ENCODE measurements around the gene HCAR2. TPM values are rescaled to one million over a fixed set of nuclear protein-coding genes. Genes with fewer than 3 reads are reported as not detected.

The HCAR2 gene
- total and polyA plus RNA-seq, 2 of the 13 experiments (the other 11 are each of a cell fraction or from before 2014, with no cell fraction given), result 0.09 to 5.6 TPM

- TF ChIP-seq ATAD3A (CRISPR knock-in tag; IDR thresholded peaks at IDR 0.05) (no peak), CENPT (CRISPR knock-in tag; IDR thresholded peaks at IDR 0.05; ENCODE audit: low read depth) (no peak), ZNF549 (CRISPR knock-in tag; IDR thresholded peaks at IDR 0.05) (no peak), AGO2 (optimal IDR thresholded peaks at IDR 0.05; ENCODE audit: low read depth, low read length) (no peak), ZBTB8A (CRISPR knock-in tag; IDR thresholded peaks at IDR 0.05; ENCODE audit: borderline replicate concordance, low read depth) (no peak), YEATS2 (CRISPR knock-in tag; IDR thresholded peaks at IDR 0.05; ENCODE audit: borderline replicate concordance) (no peak), ZXDC (CRISPR knock-in tag; IDR thresholded peaks at IDR 0.05) (no peak), HMG20A (CRISPR knock-in tag; IDR thresholded peaks at IDR 0.05; ENCODE audit: borderline replicate concordance) (0 out of 2 replicates have a peak, but pooled peaks have one; percentile 61), THYN1 (CRISPR knock-in tag; IDR thresholded peaks at IDR 0.05; ENCODE audit: borderline replicate concordance, low read depth) (no peak), U2AF2 (IDR thresholded peaks at IDR 0.05; ENCODE audit: low read depth, low read length) (no peak), JDP2 (CRISPR knock-in tag; IDR thresholded peaks at IDR 0.05; ENCODE audit: borderline replicate concordance) (no peak), PBX2 (CRISPR knock-in tag; IDR thresholded peaks at IDR 0.05) (no peak), PHF8 (CRISPR knock-in tag; IDR thresholded peaks at IDR 0.05) (no peak), ZFYVE20 (CRISPR knock-in tag; IDR thresholded peaks at IDR 0.05; ENCODE audit: borderline replicate concordance, low read depth) (no peak), PAF1 (CRISPR knock-in tag; IDR thresholded peaks at IDR 0.05) (no peak), ZC3H13 (CRISPR knock-in tag; IDR thresholded peaks at IDR 0.05) (no peak), ZSCAN31 (CRISPR knock-in tag; IDR thresholded peaks at IDR 0.05; ENCODE audit: low read depth) (no peak), ZSCAN25 (CRISPR knock-in tag; IDR thresholded peaks at IDR 0.05) (no peak)
- TF ChIP-seq, protein P1, sequence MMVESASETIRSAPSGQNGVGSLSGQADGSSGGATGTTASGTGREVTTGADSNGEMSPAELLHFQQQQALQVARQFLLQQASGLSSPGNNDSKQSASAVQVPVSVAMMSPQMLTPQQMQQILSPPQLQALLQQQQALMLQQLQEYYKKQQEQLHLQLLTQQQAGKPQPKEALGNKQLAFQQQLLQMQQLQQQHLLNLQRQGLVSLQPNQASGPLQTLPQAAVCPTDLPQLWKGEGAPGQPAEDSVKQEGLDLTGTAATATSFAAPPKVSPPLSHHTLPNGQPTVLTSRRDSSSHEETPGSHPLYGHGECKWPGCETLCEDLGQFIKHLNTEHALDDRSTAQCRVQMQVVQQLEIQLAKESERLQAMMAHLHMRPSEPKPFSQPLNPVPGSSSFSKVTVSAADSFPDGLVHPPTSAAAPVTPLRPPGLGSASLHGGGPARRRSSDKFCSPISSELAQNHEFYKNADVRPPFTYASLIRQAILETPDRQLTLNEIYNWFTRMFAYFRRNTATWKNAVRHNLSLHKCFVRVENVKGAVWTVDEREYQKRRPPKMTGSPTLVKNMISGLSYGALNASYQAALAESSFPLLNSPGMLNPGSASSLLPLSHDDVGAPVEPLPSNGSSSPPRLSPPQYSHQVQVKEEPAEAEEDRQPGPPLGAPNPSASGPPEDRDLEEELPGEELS (CRISPR knock-in tag; IDR thresholded peaks at IDR 0.05), result 0 out of 2 replicates have a peak, but pooled peaks have one; percentile 16
- TF ChIP-seq, protein P2, sequence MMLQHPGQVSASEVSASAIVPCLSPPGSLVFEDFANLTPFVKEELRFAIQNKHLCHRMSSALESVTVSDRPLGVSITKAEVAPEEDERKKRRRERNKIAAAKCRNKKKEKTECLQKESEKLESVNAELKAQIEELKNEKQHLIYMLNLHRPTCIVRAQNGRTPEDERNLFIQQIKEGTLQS (CRISPR knock-in tag; IDR thresholded peaks at IDR 0.05), result peak; percentile 31; the same call in 1 of the 2 replicates
- TF ChIP-seq, protein P3, sequence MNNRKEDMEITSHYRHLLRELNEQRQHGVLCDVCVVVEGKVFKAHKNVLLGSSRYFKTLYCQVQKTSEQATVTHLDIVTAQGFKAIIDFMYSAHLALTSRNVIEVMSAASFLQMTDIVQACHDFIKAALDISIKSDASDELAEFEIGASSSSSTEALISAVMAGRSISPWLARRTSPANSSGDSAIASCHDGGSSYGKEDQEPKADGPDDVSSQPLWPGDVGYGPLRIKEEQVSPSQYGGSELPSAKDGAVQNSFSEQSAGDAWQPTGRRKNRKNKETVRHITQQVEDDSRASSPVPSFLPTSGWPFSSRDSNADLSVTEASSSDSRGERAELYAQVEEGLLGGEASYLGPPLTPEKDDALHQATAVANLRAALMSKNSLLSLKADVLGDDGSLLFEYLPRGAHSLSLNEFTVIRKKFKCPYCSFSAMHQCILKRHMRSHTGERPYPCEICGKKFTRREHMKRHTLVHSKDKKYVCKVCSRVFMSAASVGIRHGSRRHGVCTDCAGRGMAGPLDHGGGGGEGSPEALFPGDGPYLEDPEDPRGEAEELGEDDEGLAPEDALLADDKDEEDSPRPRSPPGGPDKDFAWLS (CRISPR knock-in tag; IDR thresholded peaks at IDR 0.05; ENCODE audit: borderline replicate concordance), result no peak
- TF ChIP-seq, protein P4, sequence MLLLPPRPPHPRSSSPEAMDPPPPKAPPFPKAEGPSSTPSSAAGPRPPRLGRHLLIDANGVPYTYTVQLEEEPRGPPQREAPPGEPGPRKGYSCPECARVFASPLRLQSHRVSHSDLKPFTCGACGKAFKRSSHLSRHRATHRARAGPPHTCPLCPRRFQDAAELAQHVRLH (CRISPR knock-in tag; IDR thresholded peaks at IDR 0.05; ENCODE audit: borderline replicate concordance, low read depth), result no peak
Measured at GRCh38 chr12:122726080-122726558, 23.0 kb upstream of the HCAR2 start (continued).
